GM19452 (cell line): ENCODE measurements around the gene APAF1.
"Not testable (repeated sequence)": the region's sequence is repeated elsewhere in the genome, so short reads cannot be mapped to it uniquely, and the experiment has no call there.

ENCODE experiments used
- ATAC-seq: cut with Tn5 transposase; IDR thresholded peaks from one replicate; pipeline ENCODE4 v1.9.1; 2021; ENCODE audit not compliant: unreplicated experiment

APAF1 gene

DNA sequence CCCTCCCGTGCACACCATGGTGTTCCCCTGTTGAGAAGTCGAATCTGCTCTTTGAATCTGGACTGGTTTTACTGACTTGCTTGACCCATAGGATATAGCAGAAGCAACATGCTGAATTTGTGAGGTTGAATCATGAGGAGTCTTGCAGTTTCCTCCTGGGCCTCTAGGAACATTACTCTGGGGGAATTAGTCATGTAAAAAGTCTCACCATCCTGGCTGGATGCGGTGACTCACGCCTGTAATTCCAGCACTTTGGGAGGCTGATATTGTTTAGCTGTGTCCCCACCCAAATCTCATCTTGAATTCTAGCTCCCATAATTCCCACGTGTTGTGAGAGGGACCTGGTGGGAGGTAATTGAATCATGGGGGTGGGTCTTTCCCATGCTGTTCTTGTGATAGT lies 110.8 kb downstream of the APAF1 start:
- not testable (repeated sequence) for ATAC-seq

DNA sequence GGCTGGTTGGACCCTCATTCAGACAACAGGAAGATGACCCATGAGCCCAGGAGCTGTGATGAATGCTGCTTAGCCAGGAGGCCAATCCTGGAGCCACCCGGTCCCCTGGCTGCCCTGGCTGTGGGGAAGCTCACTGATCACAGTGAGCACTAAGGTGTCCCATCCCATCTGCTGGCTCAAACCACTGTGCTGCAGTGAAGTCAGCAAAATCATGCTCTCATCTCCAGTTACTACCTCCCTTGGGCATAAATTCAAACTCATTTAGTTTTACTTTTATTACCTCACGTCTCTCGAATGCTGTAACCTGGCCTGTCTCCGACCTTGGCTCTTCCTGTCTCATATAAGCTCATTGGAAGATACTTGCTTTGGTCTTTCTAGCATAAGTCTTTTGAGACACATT lies 112.4 kb downstream of the APAF1 start:
- ATAC-seq = no peak

- no peak for ATAC-seq
Observed at GRCh38 chr12:98758331-98758730, 113.2 kb downstream of the APAF1 start.

- no peak for ATAC-seq
Observed at GRCh38 chr12:98763656-98764055, 118.6 kb downstream of the APAF1 start.

GRCh38 chr12:98767248-98767647 lies 122.2 kb downstream of the APAF1 start:
- no peak for ATAC-seq

DNA sequence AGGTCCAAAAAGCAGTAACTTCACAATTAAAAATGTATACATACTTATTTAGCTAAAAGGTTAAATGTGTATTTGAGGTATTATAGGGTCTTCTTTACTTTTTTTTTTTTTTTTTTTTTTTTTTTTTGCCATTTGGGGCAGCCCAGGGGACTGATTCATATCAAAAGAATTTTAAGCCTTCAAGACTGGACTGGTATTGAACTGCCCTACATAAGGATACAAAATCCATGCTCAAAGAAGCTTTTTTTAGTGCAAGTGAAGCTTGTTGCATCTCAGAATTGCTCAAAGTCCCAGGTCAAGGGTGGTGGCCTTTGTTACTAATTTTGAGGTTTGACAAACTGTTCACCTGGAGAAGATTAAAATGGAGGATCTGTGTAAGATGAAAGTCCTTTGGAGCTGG lies 124.0 kb downstream of the APAF1 start:
- no peak for ATAC-seq

- no peak for ATAC-seq
Observed at GRCh38 chr12:98770230-98770629, 125.1 kb downstream of the APAF1 start.

GRCh38 chr12:98771811-98772752 lies 127.0 kb downstream of the APAF1 start:
- no peak for ATAC-seq

GRCh38 chr12:98772818-98773217 lies 127.7 kb downstream of the APAF1 start:
- no peak for ATAC-seq

DNA sequence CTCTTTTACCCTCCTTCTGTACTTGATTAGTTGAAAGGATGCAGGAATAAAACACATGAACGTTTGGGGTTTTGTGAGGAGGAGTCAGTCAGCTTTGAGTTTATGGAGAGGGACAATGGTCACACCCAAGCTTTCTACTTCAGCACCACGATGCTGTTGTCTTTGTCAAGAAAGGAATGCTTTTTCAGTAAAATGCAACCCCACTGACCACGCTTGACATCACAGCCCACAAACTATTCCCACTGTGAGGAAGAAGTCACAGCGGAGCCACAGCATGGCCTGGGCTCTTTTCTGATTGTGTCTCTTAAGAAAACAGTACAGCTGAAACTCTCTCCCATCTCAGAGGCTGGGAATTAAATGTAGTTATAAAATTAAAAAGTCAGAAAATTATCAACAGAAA lies 135.2 kb downstream of the APAF1 start:
- ATAC-seq = no peak

GRCh38 chr12:98783420-98783819 lies 138.3 kb downstream of the APAF1 start:
- ATAC-seq = no peak
